CD14-positive monocyte (primary cell): ENCODE data around the gene ESRP2. TPM values are rescaled to one million over a fixed set of nuclear protein-coding genes. Genes with fewer than 3 reads are reported as not detected.

Experiments
- DNase-seq, 3 donors: peaks; one replicate each; pipeline ENCODE4 v3.0.0-alpha.2; 2011 to 2022
- H2AFZ ChIP-seq: 2 replicates; pipeline ENCODE4 v1.6.0; 2012; ENCODE audit warnings: mild to moderate bottlenecking, low read depth, low read length, inconsistent platforms; ENCODE audit not compliant: insufficient read depth, poor library complexity, severe bottlenecking
- H3K27ac ChIP-seq, 2 donors: 1 replicate in 1 of 2; 2 replicates in 1 of 2; pipeline ENCODE4 v1.5.1; 2012 to 2013; ENCODE audit warnings: low read length in 2 of 2, control low read depth in 1 of 2, inconsistent platforms in 1 of 2, low read depth in 1 of 2, mild to moderate bottlenecking in 1 of 2
- H3K27me3 ChIP-seq, 2 donors: one replicate each; pipeline versions ENCODE4 v1.6.0 to v1.6.1; 2011 to 2013; ENCODE audit warnings: low read length in 2 of 2; ENCODE audit not compliant: control insufficient read depth in 2 of 2, insufficient read depth in 2 of 2
- H3K36me3 ChIP-seq, 2 donors: replicated peaks in 1 of 2; 1 replicate in 1 of 2; 2 replicates in 1 of 2; pipeline versions ENCODE4 v1.5.1 to v1.6.1; 2012 to 2013; ENCODE audit warnings: low read length in 2 of 2, control low read depth in 1 of 2, inconsistent platforms in 1 of 2, mild to moderate bottlenecking in 1 of 2; ENCODE audit not compliant: insufficient read depth in 2 of 2, control insufficient read depth in 1 of 2
- H3K4me1 ChIP-seq, 2 donors: 1 replicate in 1 of 2; 2 replicates in 1 of 2; pipeline versions ENCODE4 v1.5.1 to v1.6.1; 2012 to 2013; ENCODE audit warnings: low read length in 2 of 2, control low read depth in 1 of 2, inconsistent platforms in 1 of 2, mild to moderate bottlenecking in 1 of 2, moderate library complexity in 1 of 2; ENCODE audit not compliant: insufficient read depth in 2 of 2, control insufficient read depth in 1 of 2
- H3K4me2 ChIP-seq: replicated peaks from 2 replicates; pipeline ENCODE3; 2012; ENCODE audit warnings: low read length, moderate library complexity, mild to moderate bottlenecking; ENCODE audit not compliant: poor library complexity, severe bottlenecking; ENCODE audit errors: extremely low read depth
- H3K4me3 ChIP-seq, 3 experiments: fragments of 200-600 bp in 1 of 3; sonication (generic) in 1 of 3; replicated peaks in 1 of 3; 1 replicate in 2 of 3; 2 replicates in 1 of 3; pipeline ENCODE4 v1.5.1; 2011 to 2013; ENCODE audit warnings: low read length in 3 of 3, mild to moderate bottlenecking in 3 of 3, control low read depth in 2 of 3, low read depth in 2 of 3, inconsistent platforms in 1 of 3, moderate library complexity in 1 of 3
- H3K79me2 ChIP-seq: 2 replicates; pipeline ENCODE4 v1.6.0; 2012; ENCODE audit warnings: mild to moderate bottlenecking, control low read depth, inconsistent platforms, low read length, moderate library complexity; ENCODE audit not compliant: insufficient read depth
- H3K9ac ChIP-seq: 2 replicates; pipeline ENCODE4 v1.6.0; 2017; ENCODE audit warnings: low read length, mild to moderate bottlenecking; ENCODE audit not compliant: insufficient read depth, poor library complexity, severe bottlenecking
- H3K9me3 ChIP-seq, 2 donors: replicated peaks in 1 of 2; 1 replicate in 1 of 2; 2 replicates in 1 of 2; pipeline versions ENCODE4 v1.5.1 to v1.6.1; 2012 to 2013; ENCODE audit warnings: low read length in 2 of 2, control low read depth in 1 of 2; ENCODE audit not compliant: control insufficient read depth in 1 of 2, insufficient read depth in 1 of 2
- H4K20me1 ChIP-seq: 2 replicates; pipeline ENCODE4 v1.6.0; 2012; ENCODE audit warnings: mild to moderate bottlenecking, low read length, control low read depth, moderate library complexity; ENCODE audit not compliant: insufficient read depth
- H3K27ac Mint-ChIP-seq, 7 donors: one replicate each; pipeline ENCODE4 v1.8.0; 2020; ENCODE audit warnings: mild to moderate bottlenecking in 7 of 7, mixed read lengths in 7 of 7, moderate library complexity in 6 of 7, inconsistent platforms in 2 of 7
- H3K27me3 Mint-ChIP-seq, 3 donors: one replicate each; pipeline ENCODE4 v1.8.0; 2021 to 2022; ENCODE audit warnings: low read depth in 3 of 3, mild to moderate bottlenecking in 3 of 3, mixed read lengths in 3 of 3, moderate library complexity in 3 of 3, inconsistent platforms in 1 of 3
- H3K36me3 Mint-ChIP-seq, 2 donors: one replicate each; pipeline ENCODE4 v1.8.0; 2020; ENCODE audit warnings: mixed read lengths in 2 of 2, inconsistent platforms in 1 of 2, mild to moderate bottlenecking in 1 of 2
- H3K4me1 Mint-ChIP-seq: one replicate; pipeline ENCODE4 v1.8.0; 2020; ENCODE audit warnings: mild to moderate bottlenecking, mixed read lengths
- H3K4me3 Mint-ChIP-seq, 2 donors: one replicate each; pipeline ENCODE4 v1.8.0; 2020; ENCODE audit warnings: mild to moderate bottlenecking in 2 of 2, mixed read lengths in 2 of 2, moderate library complexity in 1 of 2
- H3K9me3 Mint-ChIP-seq, 7 donors: one replicate each; pipeline ENCODE4 v1.8.0; 2020 to 2022; ENCODE audit warnings: mixed read lengths in 7 of 7, mild to moderate bottlenecking in 6 of 7, moderate library complexity in 6 of 7, inconsistent platforms in 2 of 7
- WGBS: methylation state at CpG from one replicate; pipeline ENCODE4 v1.1.5; 2013; ENCODE audit warnings: missing lambda C conversion rate; ENCODE audit not compliant: insufficient coverage; 5-methylcytosine and 5-hydroxymethylcytosine counted together
- intact Hi-C, 2 donors: fragments of 100-400 bp; cut with micrococcal nuclease; formaldehyde crosslinking; loops; one replicate each; pipeline versions ENCODE4 v1.15.0 to v1.15.1; 2023
- polyA plus RNA-seq, 3 donors: library from polyadenylated mRNA; depleted of rRNA in 1 of 3; unstranded in 2 of 3; stranded (reverse) in 1 of 3; fragments of 300-500 nt in 2 of 3; fragments of >200 nt in 1 of 3; fragmentation: Illumina TruSeq in 2 of 3; gene quantifications; 1 replicate in 2 of 3; 2 replicates in 1 of 3; pipeline ENCODE4 v1.2.3, GENCODE V29; 2012 to 2021
- TF ChIP-seq, protein P1 (sequence below): fragments of 200-600 bp; IDR thresholded peaks from one replicate; pipeline ENCODE4 v1.8.0; 2022; ENCODE audit warnings: antibody characterized with exemption, mild to moderate bottlenecking

The ESRP2 gene
- polyA plus RNA-seq, 3 donors, result not detected

- no peak overlapping the region for H3K4me2 ChIP-seq
- no peak overlapping the region for H2AFZ ChIP-seq
- Mint-ChIP-seq H3K27me3 (no peaks in the 10 kb centered on the region), H3K27ac (no peak overlapping the region), H3K4me1 (no peaks in the 10 kb centered on the region), H3K9me3 (no peaks in the 10 kb centered on the region), H3K4me3 (no peak overlapping the region), H3K36me3 (peaks cover 9 to 27% of the 10 kb centered on the region in 2 donors)
- peaks cover 6% of the 10 kb centered on the region for H4K20me1 ChIP-seq
- peaks cover 4% of the 10 kb centered on the region for H3K79me2 ChIP-seq
- intact Hi-C loops, result no loop called here
- 75% methylated on average over 2 of the region's 3 CpGs for WGBS
- H3K27me3 ChIP-seq, result no peaks in the 10 kb centered on the region
- no peaks in the 10 kb centered on the region for H3K4me1 ChIP-seq
- H3K9me3 ChIP-seq, result no peaks in the 10 kb centered on the region
- H3K36me3 ChIP-seq, result peaks cover 12 to 28% of the 10 kb centered on the region in 2 donors
- H3K4me3 ChIP-seq, result no peak overlapping the region
- TF ChIP-seq, protein P1, sequence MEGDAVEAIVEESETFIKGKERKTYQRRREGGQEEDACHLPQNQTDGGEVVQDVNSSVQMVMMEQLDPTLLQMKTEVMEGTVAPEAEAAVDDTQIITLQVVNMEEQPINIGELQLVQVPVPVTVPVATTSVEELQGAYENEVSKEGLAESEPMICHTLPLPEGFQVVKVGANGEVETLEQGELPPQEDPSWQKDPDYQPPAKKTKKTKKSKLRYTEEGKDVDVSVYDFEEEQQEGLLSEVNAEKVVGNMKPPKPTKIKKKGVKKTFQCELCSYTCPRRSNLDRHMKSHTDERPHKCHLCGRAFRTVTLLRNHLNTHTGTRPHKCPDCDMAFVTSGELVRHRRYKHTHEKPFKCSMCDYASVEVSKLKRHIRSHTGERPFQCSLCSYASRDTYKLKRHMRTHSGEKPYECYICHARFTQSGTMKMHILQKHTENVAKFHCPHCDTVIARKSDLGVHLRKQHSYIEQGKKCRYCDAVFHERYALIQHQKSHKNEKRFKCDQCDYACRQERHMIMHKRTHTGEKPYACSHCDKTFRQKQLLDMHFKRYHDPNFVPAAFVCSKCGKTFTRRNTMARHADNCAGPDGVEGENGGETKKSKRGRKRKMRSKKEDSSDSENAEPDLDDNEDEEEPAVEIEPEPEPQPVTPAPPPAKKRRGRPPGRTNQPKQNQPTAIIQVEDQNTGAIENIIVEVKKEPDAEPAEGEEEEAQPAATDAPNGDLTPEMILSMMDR, result no peak
- H3K9ac ChIP-seq, result no peak overlapping the region
- no peak for DNase-seq
- H3K27ac ChIP-seq, result no peak overlapping the region
Observed at GRCh38 chr16:68200088-68200783, 35.7 kb downstream of the ESRP2 start.

- Histone ChIP-seq H4K20me1 (peaks cover 10% of the 10 kb centered on the region), H3K4me2 (no peak overlapping the region), H3K9me3 (no peaks in the 10 kb centered on the region), H3K79me2 (peaks cover 8% of the 10 kb centered on the region), H3K27ac (no peak overlapping the region), H3K27me3 (no peaks in the 10 kb centered on the region), H3K9ac (no peak overlapping the region), H2AFZ (no peak overlapping the region), H3K4me1 (no peaks in the 10 kb centered on the region), H3K36me3 (peaks cover 25 to 56% of the 10 kb centered on the region in 2 donors), H3K4me3 (no peak overlapping the region)
- Mint-ChIP-seq H3K9me3 (no peaks in the 10 kb centered on the region), H3K4me1 (no peaks in the 10 kb centered on the region), H3K4me3 (no peak overlapping the region), H3K36me3 (peaks cover 28 to 40% of the 10 kb centered on the region in 2 donors), H3K27me3 (no peaks in the 10 kb centered on the region), H3K27ac (no peak overlapping the region)
- TF ChIP-seq, protein P1, result no peak
- DNase-seq, result no peak
- WGBS, result 100% methylated on average over 1 of the region's 2 CpGs
- intact Hi-C loops, result no loop called here
Observed at GRCh38 chr16:68197250-68197649, 38.7 kb downstream of the ESRP2 start.
